NCI-H2196 (cell line): ENCODE data around the gene GRHL1.
A peak's percentile ranks its signal among the peaks of the same experiment; 100 is the strongest.
"Not testable (repeated sequence)": the region's sequence is repeated elsewhere in the genome, so short reads cannot be mapped to it uniquely, and the experiment has no call there.

Source experiments
- DNase-seq: peaks from one replicate; lab custom pipeline; 2025; ENCODE audit not compliant: unreplicated experiment; lab: John Stamatoyannopoulos, UW

Gene GRHL1

DNA sequence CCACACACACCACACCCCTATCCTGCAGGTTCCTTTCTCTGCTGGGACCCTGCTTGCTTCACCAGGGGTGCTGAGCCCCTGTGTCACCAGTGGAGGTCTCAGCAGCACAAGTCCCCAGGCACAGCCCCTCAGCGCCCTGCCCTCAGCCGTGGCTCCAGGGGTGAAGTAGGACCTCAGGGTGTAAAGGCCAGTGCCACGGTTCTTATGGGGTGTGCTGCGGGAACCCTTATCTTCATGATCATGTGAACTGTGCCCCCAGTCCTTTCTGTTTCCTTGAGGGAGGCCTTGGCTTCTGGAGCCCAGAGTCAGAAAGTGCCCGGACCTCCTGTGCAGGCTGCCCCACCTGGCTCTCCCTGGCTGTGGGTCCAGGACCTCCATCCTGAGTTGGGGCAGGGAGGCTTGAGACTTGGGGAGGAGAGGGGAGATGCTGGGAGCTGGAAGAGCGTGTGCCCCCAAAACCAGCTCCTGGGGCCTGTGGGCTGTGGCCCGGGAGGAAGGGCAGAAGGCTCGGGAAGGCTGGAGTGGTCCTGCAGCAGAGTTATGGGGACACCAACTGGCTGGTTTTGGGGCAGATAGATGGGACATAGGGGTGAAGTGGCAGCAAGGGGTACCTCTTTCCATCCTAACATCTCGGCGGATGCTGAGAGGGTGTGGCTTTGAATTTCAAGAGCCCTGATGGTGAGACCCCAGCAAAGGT is 71.6 kb downstream of the GRHL1 start:
- DNase-seq: no peak

DNA sequence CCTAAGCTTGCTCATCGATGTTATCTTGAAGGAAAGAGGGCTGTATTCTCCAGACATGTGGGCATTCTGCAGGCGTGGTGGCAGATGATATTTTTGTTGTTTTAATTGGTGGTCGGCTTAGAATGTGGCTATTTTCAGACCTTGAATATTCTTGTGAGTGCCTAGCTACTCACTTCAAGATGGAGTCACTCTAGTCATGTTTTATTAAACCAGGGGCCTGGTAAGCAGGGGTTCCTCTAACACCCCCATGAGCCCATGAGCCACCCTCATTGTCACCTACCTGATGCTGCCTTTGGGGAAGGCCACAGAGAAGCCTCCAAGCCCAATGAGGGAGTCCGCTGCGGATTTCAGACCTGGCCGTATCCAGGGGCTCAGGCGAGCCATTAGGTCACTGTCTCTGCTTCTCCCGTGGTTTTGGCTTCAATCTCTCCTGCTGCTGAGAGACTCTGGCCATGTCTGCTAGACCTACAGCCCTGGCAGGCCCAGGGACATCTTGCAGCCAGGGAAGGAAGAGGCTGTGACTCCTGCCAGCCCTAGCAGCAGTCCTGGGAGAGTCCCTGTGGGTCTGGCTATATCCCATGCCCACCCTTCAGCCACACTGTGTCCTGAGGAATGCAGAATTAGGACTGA is 75.6 kb downstream of the GRHL1 start:
- DNase-seq: no peak

DNA sequence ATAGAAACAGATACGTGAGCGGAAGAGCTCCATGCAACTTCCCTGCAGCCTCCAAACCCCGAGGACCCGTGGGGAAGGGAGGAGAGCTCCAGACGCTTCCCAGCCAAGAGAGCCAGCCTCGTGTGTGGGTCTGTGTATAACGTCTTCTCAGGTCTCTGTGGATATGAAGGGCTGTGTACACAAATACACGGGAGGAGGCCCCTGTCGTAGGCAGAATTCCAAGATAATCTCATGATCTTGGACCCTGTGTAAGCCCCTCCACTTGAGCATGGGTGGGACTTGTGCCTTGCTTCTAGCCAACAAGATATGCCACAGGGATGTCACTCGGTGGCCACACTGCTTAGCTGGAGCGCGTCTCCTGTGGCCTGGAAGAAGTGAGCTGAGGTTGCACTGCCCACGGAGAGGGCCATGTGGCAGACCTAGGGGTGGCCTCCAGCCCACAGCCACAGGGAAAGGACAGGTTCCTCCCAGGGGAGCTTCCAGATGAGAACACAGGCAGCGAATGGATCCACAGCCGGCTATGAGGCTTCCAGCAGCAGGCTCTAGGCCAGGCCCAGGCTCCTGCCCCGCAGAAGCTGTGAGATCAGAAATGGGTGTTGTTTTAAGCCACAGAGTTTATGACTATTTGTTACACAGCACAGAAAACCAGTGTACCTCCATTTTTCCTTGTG is 76.3 kb downstream of the GRHL1 start:
- DNase-seq: no peak

DNA sequence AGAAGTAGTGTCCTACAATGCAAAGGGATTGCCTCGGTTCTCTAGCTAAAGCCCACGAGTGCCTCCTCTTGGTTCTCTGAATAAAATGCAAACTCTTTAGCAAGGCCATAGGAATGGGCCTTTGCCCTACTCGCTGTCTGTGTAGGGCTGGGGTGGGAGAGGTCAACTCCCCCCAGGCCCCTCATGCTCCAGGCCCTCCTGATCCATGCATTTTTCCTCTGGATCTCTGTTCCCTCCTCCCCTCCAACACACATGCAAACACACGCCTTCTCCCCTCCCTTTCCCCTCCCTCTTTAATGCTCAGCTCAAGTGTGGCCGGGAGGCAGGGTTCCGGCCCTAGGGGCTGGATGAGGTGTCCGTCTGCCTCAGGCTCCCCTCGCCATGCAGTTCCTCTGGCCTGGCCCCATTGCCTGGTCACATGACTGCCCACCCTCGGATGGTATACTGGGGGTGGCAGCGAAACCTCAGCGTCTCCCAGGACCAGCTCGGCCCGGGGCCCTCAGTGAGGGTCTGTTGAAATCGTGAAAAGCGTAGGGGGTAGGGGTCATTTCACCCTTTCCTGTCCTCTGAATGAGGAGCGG is 77.0 kb downstream of the GRHL1 start:
- no peak for DNase-seq

DNA sequence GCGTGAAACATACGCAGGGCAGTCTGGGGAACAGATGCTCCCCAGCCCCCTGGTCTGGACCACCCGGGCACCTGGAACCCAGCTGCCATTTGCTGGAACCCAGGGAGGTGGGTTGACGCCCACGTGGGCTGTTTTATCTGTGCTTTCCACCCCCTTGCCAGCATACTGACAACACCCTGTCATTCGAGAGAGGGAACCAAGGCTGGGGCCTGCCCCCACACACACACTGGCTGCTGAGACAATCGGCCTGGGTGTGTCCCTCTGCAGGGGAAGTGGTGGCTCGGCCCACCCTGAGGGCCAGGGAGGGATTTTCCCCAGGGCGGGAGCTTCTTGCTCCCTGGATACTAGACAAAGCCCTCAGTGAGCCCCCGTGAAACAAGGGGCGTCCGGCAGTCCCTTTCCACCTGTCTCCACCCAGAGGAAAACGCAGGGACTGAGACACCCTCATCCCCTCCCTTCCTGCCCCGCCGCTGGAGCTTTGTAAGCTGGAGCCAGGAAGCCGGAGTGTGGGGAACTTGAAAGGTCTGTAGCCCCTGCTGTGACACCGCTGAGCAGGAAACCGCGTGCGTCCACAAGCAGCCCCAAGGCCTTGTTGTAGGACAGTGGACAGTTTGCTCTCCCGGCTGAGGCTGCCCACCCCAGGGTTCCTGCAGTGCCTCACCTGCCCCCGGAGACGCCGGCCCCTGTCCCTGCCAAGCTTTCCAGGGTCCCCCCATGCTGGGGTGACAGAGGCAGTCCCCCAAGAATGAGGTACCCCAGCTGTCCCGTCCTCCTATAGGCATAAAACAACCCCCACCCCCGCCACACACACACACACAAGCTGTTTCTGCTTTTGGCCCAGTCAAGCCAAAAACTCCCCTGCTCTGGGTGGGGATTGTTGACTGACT is 77.7 kb downstream of the GRHL1 start:
- no peak for DNase-seq

DNA sequence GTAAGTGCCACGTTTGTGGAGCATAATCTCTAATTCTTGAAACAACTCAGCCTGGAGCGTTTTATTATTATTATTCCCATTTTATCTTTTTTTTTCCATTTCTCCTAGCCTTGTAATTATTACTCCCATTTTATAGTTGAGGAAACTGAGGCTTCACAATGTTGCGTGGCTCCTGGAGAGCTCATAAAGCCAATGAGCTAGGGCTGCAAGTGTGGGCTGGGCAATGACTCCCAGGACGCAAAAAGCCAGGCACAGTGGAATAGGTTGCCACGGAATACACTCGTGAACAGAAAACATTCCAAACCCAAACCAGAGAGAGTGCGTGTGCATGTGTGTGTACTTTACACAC is 78.4 kb downstream of the GRHL1 start:
- DNase-seq: no peak

DNA sequence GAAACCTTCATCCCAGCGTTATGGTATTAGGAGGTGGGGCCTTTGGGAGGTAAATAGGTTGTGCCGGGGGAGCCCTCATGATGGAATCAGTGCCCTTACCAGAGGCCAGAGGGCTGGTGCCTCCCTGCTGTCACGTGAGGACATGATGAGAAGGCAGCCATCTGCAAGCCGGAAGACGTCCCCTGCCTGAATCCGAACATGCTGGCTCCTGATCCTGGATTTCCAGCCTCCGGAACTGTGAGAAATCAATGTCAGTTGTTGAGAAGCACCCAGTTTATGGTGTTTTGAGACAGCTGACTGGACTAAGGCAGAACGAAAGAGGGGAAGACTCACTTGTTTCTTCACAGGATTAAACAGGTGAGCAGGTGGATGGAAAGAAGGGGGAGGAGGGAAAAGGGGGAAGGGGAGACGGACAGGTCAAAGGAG is 78.8 kb downstream of the GRHL1 start:
- no peak for DNase-seq

DNA sequence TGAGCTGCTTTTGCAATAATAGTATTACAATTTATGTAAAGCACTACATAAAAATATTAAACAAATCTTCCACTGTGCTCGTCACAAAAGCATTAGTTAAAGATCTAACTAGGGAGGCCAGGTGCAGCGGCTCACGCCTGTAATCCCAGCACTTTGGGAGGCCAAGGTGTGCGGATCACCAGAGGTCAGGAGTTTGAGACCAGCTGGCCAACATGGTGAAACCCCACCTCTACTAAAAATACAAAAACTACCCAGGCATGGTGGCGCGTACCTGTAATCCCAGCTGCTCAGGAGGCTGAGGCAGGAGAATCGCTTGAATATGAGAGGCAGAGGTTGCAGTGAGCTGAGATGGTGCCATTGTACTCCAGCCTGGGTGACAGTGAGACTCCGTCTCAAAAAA is 79.3 kb downstream of the GRHL1 start:
- not testable (repeated sequence) for DNase-seq

DNA sequence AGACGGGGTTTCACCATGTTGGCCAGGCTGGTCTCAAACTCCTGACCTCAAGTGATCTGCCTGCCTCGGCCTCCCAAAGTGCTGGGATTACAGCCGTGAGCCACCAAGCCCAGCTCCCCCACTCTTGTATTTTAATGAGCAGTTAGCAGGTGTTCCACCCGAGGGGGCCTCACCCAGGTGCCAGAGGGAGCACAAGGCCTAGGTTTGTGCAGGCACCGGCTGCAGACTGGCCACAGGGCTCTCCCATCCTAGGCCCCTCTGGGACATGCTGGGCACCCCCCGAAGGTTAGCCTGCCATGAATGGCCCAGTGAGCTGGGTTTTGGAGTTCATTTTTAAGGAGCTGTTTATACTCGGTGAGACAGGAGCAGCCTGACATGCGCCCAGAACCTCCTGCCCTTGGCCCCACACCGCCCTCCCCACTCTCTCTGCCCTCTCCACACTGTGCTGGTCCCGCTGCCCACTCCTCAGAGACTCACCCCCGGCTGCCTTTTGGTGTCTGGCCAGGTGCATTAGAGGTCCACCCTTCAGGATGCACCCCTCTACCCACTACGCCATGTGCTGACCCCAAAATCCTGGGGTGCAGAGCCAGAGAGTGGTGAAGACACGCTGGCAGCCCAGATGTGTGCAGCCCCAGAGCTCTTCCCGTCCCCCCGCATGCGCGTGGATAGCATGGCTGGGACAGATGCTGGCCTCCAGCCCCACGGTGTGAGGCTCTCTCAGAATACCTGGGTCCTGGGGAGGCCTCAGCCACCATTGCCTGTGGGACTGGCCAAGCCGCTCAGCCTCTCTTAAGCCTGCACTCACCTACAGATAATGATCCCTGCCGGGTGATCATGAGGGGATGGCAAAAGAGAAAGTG is 80.6 kb downstream of the GRHL1 start:
- DNase-seq: no peak

DNA sequence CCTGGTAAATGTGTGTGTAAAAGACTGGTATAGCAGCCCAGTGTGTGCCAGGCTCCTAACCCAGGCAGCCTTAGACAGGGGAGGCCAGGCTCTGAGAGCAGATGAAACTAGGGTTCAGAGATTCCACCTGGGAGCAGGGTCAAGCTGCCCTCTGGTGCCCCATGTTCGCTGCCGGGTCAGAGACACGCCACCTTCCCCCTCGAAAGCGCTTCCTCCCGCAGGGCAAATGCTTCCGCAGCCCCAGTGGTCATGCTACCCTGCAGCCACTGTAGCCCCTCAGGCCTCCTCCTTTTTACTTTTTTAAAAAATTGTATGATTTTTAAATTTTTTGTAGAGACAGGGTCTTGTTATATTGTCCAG is 81.2 kb downstream of the GRHL1 start:
- DNase-seq: no peak

DNA sequence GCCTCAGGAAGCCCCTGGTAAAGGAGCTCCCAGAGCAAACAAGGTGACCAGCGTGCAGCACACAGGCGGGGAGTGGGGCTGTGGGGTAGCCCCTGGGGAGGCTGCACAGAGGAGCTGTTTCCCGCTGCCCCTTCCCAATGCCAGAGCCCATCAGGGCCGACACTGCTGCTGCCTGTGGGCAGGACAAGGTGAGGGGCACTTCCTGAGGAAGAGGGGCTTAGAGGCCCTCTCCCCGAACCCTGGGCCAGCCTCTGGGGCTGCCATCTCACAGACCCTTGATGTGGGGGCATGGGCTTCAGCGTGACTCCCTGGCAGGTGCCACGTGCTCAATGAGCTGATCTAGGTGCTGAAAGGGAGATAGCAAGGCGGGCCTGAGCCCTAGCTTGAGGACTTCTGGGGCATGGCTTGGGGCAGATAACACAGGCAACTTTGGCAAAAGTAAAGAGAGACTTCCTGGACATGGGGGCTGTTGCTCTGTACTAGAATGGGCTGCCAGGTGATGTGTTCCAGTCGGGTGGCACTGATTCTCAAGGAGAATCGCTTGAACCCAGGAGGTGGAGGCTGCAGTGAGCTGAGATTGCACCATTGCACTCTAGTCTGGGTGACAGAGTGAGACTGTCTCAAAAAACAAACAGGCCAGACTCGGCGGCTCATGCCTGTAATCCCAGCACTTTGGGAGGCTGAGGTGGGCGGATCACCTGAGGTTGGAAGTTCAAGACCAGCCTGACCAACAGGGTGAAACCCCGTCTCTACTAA is 81.9 kb downstream of the GRHL1 start:
- no peak for DNase-seq

DNA sequence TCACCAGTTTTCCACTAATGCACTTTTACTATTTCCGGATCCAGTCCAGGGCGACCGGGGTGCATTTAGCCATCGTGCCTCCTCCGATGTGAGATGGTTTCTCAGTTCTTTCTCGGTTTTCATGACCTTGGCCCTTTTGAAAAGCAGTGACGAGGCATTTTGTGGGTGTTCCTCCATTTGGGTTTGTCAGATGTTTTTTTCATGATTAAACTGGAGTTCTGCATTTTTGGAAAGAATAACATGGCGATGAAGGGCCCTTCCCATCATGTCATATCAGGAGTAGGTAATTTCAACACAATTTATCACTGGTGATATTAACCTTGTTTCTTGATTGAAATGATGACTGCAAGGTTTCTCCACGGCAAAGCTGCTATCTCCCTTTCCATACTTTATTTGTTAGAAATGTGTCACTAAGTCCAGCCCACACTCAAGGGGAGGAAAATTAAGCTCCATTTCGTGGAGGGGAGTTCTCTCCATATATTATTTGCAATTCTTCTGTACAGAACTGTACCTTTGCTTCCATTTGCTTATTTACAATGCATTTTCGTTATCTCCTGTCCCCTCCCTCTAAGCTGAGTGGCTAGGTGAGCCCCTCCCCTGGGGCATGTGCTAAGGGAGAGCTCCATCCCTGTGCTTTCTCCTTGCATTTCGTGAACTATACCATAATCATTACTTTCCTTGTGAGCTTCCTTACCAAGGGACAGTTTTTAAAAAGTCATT is 83.0 kb downstream of the GRHL1 start:
- DNase-seq: no peak

DNA sequence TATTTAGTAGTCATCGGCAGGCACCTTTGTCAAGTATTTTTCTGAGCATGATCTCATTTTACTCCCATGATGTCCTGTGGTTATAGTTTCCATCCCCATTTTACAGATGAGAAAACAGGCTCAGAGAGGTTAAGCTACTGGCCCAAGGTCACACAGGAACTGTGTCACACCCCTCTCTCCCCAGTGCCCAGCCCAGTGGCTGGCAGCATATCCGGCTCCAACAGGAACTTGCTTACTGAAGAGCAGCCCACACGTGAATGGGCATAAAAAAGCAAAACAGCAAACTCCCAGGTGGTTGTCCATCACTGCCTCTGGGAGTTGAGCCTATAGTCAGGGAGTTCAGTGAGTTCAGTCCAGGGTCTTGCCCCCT is 83.5 kb downstream of the GRHL1 start:
- DNase-seq: no peak

DNA sequence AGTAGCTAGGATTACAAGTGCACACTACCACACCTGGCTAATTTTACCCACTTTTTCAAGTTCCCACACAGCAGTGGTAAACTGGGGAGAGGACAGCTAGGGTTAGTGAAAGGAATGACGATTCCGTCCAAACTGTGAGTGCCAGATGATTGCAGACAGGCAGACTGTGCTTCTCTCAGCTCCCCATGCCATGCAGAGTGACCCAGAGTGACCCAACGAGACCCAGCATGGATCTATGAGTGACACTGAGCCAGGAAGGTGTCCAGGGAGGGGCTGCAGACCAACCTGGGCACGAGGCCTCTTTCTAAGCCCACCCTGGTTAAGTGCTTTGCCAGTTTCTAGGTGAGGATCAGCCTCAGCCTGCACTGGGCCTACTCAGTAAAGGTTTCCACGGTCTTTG is 84.1 kb downstream of the GRHL1 start:
- no peak for DNase-seq

DNA sequence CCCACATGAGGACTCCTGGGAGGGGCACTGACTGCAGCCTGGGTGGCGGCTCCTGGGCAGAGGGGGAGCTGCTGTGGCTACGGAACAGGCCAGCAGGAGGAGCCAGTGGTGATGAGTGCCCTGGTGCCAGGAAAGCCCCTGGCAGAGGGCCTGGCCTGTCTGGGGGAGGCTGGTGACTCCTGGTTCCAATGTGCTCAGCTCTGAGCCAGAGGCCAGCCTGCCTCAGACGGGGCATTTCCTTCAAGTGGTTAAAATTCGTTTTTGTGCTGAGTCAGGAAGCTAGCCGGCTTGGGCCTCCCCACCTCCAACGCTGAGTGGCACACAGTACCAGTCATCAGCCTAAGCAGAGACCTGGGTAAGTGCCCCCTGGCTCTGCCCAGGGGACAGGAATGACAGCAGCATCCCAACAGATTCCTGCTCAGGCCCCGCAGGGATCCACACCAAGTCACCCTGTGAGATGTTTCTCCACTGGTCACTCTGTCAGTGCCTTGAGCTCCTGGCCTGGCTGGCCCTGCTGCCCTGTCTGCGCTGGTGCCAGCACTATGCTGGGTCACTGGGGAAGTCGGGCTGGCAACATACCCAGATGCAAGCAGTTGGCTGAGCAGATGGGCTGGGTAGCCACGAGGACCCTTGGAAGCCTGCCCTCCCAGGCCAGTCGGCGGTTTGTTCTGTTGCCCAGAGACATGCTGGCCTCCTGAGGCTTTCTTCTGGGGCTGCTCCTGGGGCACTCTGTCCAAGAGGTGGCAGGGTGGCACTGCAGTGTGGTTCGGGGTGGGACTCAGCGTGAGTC is 84.8 kb downstream of the GRHL1 start:
- peak; percentile 83 for DNase-seq

DNA sequence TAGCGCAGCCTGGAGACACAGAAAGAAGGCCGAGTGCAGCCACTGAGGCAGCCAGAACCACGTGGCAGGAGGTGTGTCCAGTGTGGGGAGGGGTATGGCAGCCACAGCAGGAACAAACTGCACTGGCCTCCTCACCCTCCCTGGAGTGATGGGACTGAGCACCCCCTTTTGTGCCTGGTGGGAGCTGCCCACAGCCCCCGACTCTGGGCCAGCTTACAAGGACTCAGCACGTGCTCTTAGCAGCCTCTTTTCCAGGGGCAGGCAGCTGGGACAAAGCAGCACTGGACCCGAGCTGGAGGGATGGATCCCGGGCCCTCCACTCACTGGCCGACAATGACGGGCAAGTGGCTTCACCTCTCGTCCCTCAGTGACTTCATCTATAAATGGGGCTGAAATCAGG is 86.6 kb downstream of the GRHL1 start:
- DNase-seq: no peak

DNA sequence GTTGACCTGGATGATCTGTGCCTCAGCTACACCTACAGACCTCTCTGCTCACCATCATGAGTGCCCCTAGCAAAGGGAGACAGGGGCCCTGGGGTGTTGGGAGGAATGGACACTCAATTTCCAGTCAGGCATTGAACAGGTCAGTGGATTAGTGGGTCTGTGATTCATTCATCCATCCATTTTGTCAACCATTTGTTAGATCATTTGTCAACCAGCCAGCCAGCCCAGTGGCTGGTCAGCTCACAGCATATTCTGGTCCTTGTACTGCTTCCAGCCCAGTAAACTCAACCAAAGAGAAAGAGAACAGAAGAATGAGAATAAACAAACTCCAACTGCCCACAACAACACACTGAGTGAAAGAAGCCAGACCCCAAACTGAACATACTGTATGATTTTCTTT is 87.2 kb downstream of the GRHL1 start:
- no peak for DNase-seq

DNA sequence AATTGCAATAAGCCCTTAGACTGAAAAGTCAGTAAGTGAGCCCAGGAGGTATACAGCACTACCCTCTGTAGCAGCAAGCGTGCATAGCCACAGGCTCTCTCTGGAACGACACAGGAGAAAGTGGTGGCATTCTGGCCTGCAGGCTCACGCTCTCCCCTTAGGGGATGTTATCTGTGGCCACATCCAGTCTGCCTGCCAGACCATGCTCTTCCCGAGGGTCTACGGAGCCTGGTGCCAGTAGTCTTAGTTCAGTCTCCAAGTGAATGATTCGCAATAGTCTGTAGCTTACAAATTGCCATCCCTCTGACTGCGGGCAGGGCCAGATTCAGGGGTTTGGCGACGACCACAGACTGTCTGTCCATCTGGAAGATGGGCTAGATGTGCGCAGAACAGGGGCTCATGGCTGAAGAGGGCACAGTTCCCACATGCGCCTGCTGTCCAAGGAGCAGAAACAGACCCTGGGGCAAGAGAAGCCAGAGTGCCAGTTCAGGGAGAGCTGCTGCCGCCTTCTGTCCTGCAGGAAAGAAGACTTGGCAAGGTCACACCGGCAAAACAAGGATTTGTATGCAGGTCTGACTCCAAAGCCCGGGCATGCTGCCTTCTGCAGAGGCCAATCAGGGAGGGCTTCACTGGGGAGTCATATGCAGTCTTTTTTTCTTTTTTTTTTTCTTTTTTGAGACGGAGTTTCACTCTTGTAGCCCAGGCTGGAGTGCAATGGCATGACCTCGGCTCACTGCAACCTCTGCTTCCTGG is 88.3 kb downstream of the GRHL1 start:
- no peak for DNase-seq
